SK-N-SH (cell line): ENCODE measurements around the gene SPIRE1.

ENCODE experiments used
- EP300 ChIP-seq, 2 experiments: IDR thresholded peaks; 2 replicates each; pipeline versions ENCODE4 v1.4.0 to v1.6.1; 2012; ENCODE audit warnings: borderline replicate concordance in 1 of 2, low read depth in 1 of 2, low read length in 1 of 2
- FOXJ3 ChIP-seq: sonication (generic); formaldehyde crosslinking; IDR thresholded peaks from 2 replicates; pipeline ENCODE4 v1.5.1; 2020; ENCODE audit warnings: mild to moderate bottlenecking, missing genetic modification reagents
- NFIC ChIP-seq: IDR thresholded peaks from 2 replicates; pipeline ENCODE4 v1.4.0; 2012; ENCODE audit warnings: borderline replicate concordance
- TAF1 ChIP-seq: IDR thresholded peaks from 2 replicates; pipeline ENCODE4 v1.6.1; 2012; ENCODE audit warnings: low read depth, mild to moderate bottlenecking, low read length, moderate library complexity, borderline replicate concordance
- TF ChIP-seq, protein P1 (sequence below): fragments of 200-600 bp; sonication (generic); IDR thresholded peaks from 2 replicates; pipeline ENCODE4 v1.6.1; 2017; ENCODE audit warnings: antibody characterized with exemption, mild to moderate bottlenecking, moderate library complexity
- TF ChIP-seq, protein P2 (sequence below): IDR thresholded peaks from 2 replicates; pipeline ENCODE4 v1.4.0; 2012; ENCODE audit warnings: low read depth

GRCh38 chr18:12442946-12443345 is 215.0 kb downstream of the SPIRE1 start:
- TF ChIP-seq, protein P1, sequence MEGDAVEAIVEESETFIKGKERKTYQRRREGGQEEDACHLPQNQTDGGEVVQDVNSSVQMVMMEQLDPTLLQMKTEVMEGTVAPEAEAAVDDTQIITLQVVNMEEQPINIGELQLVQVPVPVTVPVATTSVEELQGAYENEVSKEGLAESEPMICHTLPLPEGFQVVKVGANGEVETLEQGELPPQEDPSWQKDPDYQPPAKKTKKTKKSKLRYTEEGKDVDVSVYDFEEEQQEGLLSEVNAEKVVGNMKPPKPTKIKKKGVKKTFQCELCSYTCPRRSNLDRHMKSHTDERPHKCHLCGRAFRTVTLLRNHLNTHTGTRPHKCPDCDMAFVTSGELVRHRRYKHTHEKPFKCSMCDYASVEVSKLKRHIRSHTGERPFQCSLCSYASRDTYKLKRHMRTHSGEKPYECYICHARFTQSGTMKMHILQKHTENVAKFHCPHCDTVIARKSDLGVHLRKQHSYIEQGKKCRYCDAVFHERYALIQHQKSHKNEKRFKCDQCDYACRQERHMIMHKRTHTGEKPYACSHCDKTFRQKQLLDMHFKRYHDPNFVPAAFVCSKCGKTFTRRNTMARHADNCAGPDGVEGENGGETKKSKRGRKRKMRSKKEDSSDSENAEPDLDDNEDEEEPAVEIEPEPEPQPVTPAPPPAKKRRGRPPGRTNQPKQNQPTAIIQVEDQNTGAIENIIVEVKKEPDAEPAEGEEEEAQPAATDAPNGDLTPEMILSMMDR: no peak
- TF ChIP-seq, protein P2, sequence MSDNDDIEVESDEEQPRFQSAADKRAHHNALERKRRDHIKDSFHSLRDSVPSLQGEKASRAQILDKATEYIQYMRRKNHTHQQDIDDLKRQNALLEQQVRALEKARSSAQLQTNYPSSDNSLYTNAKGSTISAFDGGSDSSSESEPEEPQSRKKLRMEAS: no peak
- TF ChIP-seq TAF1 (no peak), EP300 (IDR thresholded peaks at IDR 0.05; ENCODE audit: borderline replicate concordance in 1 of 2, low read depth in 1 of 2, low read length in 1 of 2) (no peak), FOXJ3 (CRISPR knock-in tag) (no peak), NFIC (no peak)
